Left cardiac atrium (tissue), 4 donors: Measurements from ENCODE around the gene LBHD2. TPM values are rescaled to one million over a fixed set of nuclear protein-coding genes. Genes with fewer than 3 reads are reported as not detected.

ENCODE experiments used
- ATAC-seq, 2 donors: fragments of 200-7000 bp; cut with Tn5 transposase; one replicate each; pipeline ENCODE4 v1.9.1; 2020; ENCODE audit warnings: mild to moderate bottlenecking in 2 of 2, moderate library complexity in 2 of 2
- DNase-seq: peaks from one replicate; pipeline ENCODE4 v3.0.0-alpha.2; 2020
- intact Hi-C, 2 donors: fragments of 100-400 bp; cut with DNase I; formaldehyde crosslinking; loops; one replicate each; pipeline versions ENCODE4 v1.14.1 to v1.15.1; 2022 to 2023
- total RNA-seq, 2 donors: library from RNA; stranded (reverse); fragmentation: NEBNext Ultra II Directional; extraction: Animal tissue kit (Norgen Biotek cat#: 25700); gene quantifications; one replicate each; pipeline ENCODE4 v1.2.1, GENCODE V29; 2021
- donor health status: DM: no; HTN: yes; CAD: no.
- donor health status: DM: no; HTN: yes; CAD: no; lungs with severe emphysema.
- donor health status: DM: yes; HTN: yes; CAD: no.
- donor health status: Dilated cardiomyopathy.

Gene LBHD2
- total RNA-seq, 2 donors from 2014 or later, result 0.47 TPM; not detected in 1

DNA sequence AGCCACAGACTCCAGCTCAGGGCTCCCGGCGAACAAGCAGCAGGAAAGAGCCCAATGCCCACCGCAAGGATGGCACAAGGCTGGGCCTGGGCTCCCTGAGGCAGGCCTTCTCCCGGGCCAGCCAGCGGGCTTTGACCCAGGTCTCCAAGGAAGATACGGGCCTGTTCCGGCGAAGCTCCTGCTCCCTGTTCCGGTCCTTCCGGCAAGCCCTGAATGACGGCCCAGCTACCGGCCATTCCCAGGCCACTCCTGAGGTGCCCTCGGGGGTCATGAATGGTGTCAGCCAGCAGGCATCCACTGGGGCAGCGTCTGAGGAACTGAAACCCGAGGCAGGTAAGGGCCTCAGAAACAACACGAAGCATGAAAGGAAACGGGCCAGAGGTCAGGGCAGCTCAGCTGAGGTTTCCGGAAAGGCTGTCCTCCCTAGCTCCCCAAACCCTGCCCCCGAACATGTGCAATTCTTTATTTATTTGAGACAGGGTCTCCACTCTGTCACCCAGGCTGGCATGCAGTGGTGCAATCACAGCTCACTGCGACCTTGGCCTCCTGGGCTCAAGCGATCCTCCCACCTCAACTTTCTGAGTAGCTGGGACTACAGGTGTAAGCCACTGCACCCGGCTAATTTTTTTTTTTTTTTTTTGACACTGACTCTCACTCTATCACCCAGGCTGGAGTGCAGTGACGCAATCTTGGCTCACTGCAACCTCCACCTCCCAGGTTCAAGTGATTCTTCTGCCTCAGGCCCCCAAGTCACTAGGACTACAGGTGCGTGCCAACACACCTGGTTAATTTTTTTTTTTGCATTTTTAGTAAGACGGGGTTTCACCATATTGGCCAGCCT lies 16.5 kb downstream of the LBHD2 start:
- peak; percentile 19 for DNase-seq
- no peak for ATAC-seq
- intact Hi-C loops, result loop anchor here in 1 of 2 donors (5.0 kb wide), 1 partner anchor 192 kb away; no protein-coding TSS in a partner anchor

DNA sequence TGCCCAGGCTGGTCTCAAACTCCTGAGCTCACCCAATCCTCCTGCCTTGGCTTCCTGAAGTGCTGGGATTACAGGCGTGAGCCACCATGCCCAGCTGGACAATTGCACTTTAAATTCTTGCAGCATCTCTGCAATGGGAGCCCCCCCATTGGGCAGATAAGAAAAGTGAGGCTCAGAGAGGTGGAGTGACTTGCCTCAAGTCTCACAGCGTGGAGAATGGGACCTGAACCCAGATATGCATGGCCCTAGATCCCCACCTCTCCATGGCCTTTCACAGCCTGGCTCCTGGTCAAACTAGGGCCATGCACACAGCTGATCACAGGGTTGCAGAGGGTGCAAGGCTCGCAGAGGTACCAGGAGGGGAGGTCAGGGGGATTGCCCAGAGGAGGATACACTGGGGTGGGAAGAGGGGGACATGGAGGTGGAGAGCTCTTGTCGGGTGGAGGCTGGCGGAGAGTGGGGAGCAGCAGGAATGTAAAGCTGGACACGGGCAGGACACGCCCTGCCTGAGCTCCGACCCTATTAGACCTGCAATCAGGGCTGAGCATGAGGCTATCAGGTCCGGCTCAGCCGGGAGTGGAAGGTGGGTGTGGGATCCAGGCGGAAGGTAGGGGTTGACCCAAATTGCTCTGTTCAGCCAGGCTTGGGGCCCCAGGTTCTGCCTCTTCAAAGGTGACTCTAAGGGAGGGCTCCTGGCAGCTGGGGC lies 17.4 kb downstream of the LBHD2 start:
- intact Hi-C loops, result loop anchor here in 1 of 2 donors (5.0 kb wide), 1 partner anchor 191 kb away; no protein-coding TSS in a partner anchor
- no peak for ATAC-seq
- peak; percentile 18 for DNase-seq

DNA sequence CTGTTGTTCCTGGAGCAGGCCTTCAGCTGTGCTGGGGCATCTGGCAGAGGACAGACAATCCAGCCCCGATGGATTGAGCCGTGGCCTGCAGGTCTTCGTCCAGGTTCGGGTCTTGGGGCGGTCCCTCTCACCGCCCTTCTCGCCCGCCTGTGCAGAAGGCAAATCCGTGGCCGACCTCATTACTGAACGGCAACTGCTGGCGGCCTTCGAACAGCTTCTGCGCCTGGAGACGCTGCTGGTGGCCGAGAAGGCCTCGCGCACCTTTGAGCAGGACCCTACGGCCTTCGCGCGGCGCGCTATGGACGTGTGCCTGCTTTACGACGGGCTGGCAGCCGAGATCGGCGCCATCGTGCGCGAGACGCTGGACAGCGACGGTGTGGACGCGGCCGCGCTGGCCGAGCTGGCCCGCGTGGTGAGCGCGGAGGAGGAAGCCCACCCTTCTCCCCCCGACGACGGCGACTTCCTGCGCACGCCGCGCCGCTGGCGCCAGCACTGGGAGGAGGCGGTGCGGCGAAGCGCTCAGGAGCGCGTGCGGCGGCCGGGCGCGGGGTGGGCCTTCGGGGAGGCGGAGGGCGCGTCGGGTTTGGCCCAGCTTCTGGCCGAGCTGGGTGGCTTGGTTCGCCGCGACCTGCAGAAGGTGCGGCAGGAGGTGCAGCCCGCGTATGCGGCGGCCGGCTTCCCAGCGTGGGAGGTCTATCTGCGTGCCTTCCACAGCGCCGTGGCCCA lies 18.1 kb downstream of the LBHD2 start:
- no peak for ATAC-seq
- DNase-seq, result peak; percentile 23
- intact Hi-C loops, result loop anchor here in 1 of 2 donors (5.0 kb wide), 1 partner anchor 190 kb away; no protein-coding TSS in a partner anchor

DNA sequence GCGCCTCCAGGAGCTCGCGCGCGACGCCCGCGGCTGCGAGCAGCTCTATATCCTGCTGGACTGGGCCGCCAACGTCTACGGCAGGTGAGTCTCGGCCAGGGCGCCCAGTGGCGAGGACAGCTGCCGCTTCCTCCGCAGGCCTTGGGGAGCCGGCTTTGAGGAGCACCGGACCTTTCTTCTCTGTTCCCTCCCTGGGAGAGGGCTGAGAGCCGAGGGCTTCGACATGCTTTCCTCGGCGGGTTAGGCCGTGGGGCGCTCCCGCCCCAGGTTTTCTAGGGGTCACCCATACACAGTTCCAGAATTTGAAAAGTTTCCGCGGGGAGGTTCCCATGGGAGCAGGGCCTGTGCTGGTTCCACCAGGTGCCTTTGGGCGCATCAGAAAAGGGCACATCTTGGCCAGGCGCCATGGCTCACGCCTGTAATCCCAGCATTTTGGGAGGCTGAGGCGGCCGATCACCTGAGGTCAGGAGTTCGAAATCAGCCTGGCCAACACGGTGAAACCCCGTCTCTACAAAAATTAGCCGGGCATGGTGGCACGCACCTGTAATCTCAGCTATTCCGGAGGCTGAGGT lies 18.8 kb downstream of the LBHD2 start:
- intact Hi-C loops, result loop anchor here in 1 of 2 donors (5.0 kb wide), 1 partner anchor 190 kb away; no protein-coding TSS in a partner anchor
- ATAC-seq (no peak), DNase-seq (peak; percentile 45)

DNA sequence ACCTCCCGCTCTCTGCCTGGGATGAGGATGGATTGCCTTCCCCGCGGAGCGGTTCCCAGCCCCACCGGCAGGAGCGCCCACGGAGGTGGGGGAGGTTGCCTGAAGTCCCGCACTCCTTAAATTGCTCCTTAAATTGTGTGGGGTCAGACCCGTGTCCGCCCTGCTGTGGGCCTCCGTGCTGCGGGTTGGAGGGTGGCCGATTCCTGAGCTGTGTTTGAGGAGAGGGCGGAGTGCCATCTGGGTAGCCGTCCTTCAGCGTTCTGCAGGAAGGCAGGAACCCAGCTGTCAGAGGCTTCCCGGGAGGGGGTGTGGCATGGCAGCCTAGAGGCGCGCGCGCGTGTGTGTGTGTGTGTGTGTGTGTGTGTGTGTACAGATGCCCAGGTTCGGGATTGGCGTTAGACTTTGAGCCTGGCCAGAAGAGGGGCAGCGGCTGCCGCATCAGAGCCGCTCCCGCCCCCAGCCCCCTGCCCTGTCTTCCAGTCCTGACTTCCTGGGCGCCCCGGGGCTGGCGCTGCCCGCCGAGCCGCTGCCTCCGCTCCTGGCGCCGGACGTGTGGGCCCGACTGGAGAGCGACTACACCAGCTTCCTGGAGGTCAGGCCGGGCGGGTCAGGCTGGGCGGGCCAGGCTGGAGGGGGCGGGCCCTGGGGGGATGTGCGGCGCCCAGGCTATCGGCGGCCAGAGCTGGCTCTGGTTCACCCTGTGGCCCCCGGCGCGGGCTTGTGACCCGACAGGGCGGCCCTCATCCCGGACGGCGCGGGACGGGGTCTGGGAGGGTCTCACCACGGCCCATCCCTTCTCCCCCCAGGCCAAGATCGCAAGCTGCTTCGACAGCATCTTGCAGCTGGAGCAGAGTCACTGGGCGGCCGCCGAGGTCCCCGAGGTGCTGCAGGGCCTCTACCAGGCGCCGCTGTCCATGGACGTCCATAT lies 19.7 kb downstream of the LBHD2 start:
- peak; percentile 42 to 63 for ATAC-seq
- peak; percentile 71 for DNase-seq
- intact Hi-C loops, result loop anchor here (2.0 to 5.0 kb wide), 2 partner anchors 81 to 189 kb away; no protein-coding TSS in a partner anchor

DNA sequence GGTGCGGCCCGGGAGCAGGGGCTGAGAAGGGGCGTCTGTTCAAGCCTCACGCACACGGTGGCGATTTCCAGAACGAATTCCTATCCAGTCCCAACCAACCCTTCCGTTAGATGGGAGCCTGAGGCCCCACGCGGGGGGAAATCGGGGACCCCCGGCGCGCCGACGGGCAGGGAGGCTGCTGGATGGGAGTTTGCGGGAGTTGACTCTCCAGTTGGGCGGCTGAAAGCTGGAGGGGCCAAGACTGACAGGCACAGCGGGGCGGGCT lies 20.3 kb downstream of the LBHD2 start:
- DNase-seq (no peak), ATAC-seq (no peak)
- intact Hi-C loops, result loop anchor here (2.0 to 5.0 kb wide), 2 partner anchors 80 to 188 kb away; no protein-coding TSS in a partner anchor

DNA sequence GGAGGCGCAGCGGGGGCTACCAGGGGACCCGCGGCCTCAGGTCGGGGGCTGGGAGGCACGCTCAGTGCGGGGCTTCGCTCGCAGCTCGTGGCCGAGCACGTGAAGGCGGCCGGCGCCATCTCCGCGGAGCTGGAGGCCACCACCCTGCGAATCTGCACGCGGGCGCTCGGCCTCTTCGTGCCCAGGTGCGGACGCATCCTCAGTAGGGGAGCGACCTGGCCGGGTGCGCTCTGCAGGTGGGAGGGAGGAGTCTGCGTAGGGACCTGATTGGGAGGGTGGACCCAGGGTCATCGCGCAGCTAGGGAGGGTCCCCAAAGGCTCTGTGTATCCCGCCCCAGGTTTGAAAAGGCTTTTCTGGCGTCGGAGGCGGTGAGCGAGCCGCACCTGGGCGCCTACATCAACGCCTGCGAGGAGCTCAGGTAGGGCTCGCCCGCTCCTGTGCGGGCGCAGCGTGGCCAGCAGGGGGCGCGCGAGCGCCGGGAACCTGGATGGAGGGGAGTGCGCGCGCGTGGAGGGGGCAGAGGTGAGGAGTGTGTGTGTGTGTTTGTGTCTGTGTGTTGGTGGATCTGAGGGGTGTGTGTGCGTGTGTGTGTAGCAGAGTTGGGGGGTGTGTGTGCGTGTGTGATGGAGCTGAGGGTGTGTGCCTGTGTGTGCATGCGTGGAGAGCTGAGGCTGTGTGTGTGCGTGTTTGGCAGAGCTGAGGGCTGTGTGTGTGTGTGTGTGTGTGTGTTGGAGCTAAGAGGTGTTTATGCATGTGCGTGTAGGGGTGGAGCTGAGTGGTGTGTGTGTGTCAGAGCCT lies 20.8 kb downstream of the LBHD2 start:
- peak; percentile 80 to 86 for ATAC-seq
- peak; percentile 72 for DNase-seq
- intact Hi-C loops, result loop anchor here (2.0 to 5.0 kb wide), 3 partner anchors 80 to 187 kb away; no protein-coding TSS in a partner anchor

DNA sequence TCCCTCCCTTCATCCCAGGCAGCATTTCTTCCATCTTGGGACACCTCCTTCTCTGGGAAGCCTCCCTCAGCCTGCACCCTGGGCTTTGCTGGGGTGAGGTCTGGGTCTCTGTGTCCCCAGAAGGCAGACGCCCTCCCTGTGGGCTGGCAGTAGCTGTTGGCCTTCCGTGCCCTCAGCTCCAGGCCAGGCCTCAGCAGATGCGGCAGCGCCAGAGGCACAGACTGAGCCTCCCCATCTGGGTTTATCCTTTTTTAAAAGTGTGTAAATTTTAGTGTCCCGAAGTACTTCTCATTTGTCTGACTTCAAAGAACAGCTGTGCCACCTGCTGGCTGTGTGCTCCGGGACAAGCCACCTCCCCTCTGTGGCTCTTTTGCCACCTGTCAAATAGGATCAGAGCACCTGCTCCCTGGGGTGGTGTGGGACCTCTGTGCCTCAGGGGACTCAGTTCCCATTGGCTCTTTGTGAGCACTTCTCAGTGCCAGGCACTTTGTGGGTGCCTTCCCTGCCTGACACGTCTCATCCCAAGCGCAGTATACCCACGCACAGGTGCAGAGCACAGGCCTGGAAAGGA lies 21.7 kb downstream of the LBHD2 start:
- no peak for ATAC-seq
- no peak for DNase-seq
- intact Hi-C loops, result loop anchor here (2.0 to 5.0 kb wide), 3 partner anchors 79 to 187 kb away; no protein-coding TSS in a partner anchor

DNA sequence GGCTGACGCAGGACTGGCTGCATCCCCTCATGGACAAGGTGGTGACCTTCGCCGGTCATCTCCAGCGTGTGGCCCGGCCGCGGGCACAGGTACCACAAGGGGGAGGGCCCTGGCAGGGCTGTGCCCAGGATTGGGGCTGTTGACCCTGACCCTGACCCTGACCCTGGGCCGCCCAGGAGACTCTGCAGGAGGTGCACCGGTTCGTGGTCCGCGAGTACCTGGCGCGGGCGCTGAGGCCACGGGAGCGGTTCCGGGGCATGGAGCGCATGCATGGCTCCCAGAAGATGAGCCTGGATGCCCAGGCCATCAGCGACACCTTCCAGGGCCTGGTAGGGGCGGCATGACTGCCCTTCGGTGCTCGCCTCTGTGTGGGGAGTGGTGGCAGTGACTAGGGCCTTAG lies 23.4 kb downstream of the LBHD2 start:
- ATAC-seq, result no peak
- intact Hi-C loops, result loop anchor here (5.0 kb wide), 2 partner anchors 80 to 185 kb away; no protein-coding TSS in a partner anchor
- DNase-seq, result no peak

DNA sequence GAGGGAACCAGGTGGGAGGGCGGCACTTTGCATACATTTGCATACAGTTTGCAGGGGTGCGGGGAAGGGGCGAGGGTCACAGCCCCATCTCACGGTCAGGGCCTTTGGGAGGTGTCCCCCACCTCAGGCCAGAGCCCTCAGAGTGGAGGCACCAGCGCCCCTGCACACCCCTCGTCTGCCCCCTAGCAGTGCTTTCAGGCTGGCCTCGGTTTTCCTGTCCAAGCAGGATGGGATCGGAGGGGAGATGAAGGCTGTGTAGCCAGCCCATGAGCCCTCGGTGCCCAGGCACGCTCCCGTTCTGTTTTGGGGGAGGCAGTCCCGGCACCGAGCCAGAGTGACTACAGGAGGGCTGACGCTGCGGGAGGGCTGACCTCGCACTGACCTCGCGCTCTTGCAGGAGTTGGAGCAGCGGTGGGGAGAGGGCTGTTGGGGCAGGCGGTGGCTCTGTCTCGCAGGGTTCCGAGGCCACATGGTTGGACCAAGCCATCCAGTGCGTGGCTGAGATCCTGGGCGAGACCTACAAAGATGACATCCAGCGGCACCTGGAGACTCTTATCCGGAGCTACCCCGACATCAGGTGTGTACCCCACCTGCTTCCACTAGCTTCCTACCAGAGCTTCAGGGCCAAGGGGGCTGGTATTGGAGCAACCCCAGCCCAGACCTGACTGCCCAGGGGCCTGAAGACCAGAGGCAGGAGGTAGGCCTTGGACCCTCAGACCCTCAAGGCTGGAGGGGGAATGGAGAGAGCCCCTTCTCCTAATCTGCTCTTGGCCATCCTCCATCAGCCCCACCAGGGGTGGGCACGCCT lies 24.1 kb downstream of the LBHD2 start:
- no peak for DNase-seq

DNA sequence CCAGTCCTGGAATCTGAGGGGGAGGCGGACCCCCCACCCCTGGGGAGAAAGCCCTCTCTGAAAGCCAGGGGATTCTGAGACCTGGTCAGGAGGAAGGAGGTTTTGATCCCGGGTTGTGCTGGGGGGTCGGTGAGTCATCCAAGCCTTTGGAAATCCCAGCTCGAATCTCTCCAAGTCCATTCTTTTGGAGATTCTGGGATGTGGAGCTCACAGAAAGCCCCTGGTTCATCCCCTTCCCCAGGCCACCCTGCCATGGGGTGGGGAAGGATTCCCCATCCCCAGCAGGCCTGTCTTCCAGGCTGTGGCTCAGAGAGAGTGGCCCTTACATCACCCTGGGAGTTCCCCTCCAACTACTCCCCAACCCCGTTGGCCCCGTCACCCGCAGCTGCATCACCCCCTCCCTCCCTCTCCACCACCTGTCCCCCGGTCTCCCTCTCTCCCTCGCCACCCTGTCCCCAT lies 24.8 kb downstream of the LBHD2 start:
- ATAC-seq (no peak), DNase-seq (no peak)
- intact Hi-C loops, result loop anchor here (5.0 kb wide), 2 partner anchors 79 to 184 kb away; no protein-coding TSS in a partner anchor

More for the DNA sequence above, 24.1 kb downstream of the LBHD2 start:
- intact Hi-C loops, result loop anchor here (5.0 kb wide), 2 partner anchors 79 to 184 kb away; no protein-coding TSS in a partner anchor
- ATAC-seq, result no peak

DNA sequence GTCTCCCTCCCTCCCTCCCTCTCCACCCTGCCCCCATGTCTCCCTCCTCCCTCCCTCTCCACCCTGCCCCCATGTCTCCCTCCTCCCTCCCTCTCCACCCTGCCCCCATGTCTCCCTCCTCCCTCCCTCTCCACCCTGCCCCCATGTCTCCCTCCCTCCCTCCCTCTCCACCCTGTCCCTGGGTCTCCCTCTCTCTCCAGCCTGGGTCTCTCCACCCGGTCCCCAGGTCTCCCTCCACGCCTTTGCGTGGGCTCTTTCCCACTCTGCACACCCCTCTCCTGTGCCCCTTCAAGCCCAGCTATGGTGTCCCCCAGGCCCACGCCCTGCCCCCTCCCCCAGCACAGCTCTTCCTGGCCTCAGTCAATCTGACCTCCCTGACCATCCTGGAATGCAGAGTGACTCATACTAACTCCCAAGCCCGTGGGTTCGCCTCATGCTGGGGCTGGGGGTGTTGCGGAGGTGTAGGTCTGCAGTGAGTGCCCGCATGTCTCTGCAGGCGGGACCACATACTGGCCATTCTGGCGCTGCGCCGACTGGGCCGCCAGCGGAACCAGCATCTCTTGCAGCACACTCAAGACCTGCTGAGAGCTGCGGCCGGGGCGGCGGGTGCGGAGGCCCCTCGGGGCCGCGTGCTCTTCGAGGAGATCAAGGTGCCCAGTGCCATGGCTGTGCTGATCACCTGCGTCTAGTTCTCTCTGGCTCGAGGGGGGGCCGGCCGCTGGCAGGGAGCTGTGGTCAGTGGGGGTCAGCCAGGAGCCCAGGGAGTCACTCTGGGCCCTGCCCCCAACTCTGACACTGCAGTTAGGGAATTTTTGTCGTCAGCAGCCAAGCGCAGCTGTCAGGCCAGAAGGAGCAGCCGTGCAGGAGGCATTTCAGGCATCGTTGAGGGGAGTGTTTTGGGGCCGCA lies 25.8 kb downstream of the LBHD2 start:
- peak; percentile 62 for DNase-seq
- peak; percentile 64 to 66 for ATAC-seq
- intact Hi-C loops, result loop anchor here (5.0 kb wide), 2 partner anchors 78 to 183 kb away; no protein-coding TSS in a partner anchor

DNA sequence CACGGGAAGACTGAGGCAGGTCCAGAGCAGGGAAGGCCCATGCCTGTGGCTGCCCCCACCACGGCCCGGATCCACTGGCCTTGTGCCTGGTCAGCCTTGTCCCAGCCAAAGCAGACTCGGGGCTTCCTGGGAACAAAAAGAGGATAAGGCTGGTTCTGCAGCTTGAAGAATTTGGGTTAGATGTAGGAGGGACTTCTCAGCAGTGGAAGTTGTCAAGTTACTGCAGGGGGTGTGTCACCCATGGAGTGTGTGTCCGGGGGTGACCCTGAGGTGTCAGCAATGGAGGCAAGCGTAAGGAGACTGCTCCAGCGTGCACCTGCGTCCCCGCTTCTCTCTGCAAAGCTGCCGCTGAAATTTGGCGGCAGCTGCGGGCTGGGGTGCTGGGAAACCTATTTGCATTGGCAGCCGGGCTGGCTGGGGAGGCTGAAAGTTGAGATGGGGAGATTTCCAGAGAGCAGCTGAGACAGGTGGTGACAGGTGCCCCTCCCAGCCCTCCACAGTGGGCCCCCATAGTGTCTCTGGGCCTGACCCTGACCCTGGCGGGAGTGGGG lies 26.7 kb downstream of the LBHD2 start:
- no peak for DNase-seq
- intact Hi-C loops, result no loop called here
- ATAC-seq, result peak; percentile 12 to 71

DNA sequence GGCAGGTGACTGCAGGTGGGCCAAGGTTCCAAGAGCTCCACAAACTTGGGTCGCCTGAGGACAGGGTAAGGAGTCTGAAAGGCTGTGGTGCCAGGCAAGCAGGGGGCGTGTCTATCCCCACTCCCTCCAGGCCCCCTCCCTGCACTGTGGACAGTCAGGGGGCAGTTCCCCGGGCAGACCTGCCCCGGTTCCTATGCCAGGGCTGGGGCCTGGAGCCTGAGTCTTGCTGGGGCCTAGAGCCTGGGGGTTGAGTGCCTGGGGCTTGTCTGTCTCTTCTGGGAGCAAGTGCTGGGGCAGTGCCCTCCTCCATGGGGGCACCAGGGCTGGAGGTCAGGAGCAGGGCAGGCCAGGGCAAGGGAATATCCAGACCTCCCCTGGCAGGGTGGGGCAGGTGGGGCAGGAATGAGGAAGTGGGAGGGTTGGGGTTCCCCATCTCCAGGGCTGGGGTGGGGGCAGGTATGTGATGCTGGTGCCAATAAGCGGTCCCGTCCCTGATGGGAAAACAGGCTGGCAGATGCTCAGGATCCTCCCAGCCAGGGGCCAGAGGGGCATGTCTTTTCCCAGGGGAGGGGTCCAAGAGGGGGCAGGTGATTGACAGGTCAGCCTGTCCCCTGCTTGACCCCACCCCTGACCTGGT lies 27.3 kb downstream of the LBHD2 start:
- DNase-seq, result no peak
- ATAC-seq, result peak in 1 of 2 donors; percentile 27
- intact Hi-C loops, result no loop called here
